OCI-LY7 (cell line): ENCODE data around the gene SEZ6L. TPM values are rescaled to one million over a fixed set of nuclear protein-coding genes. Genes with fewer than 3 reads are reported as not detected.

Experiments used
- BruUV-seq: library from RNA; stranded (reverse); fragments of 400-500 nt; replicated peaks from 2 replicates; lab custom pipeline; 2021; lab: Mats Ljungman, UMichigan
- CTCF ChIA-PET: fragments of 300-600 bp; sonication (Branson Sonifier 250); formaldehyde crosslinking; loops from one replicate; lab custom pipeline; 2022; ENCODE audit warnings: antibody characterized with exemption; ENCODE audit not compliant: unreplicated experiment; lab: Charles Lee
- POLR2A ChIA-PET: fragments of 300-600 bp; sonication (Branson Sonifier 250); formaldehyde crosslinking; loops from one replicate; lab custom pipeline; 2022; ENCODE audit warnings: antibody characterized with exemption; lab: Charles Lee
- DNase-seq: peaks from one replicate; pipeline ENCODE4 v3.0.0-alpha.2; 2015; ENCODE audit warnings: low spot score
- H2AFZ ChIP-seq: fragments of 200-600 bp; sonication (generic), shearing (Covaris generic); 2 replicates; pipeline ENCODE4 v1.6.1; 2014; ENCODE audit warnings: mild to moderate bottlenecking, antibody characterized with exemption, low read length, moderate library complexity
- H3K27ac ChIP-seq: fragments of 200-600 bp; sonication (generic); 2 replicates; pipeline ENCODE4 v1.5.1; 2014; ENCODE audit warnings: mixed run types, low read depth, mild to moderate bottlenecking, moderate library complexity, low read length, inconsistent platforms; ENCODE audit not compliant: poor library complexity, severe bottlenecking
- H3K36me3 ChIP-seq: fragments of 200-600 bp; sonication (generic); 2 replicates; pipeline ENCODE4 v1.6.1; 2014; ENCODE audit warnings: mild to moderate bottlenecking, antibody characterized with exemption, low read length, moderate library complexity, mixed read lengths; ENCODE audit not compliant: insufficient read depth
- H3K4me1 ChIP-seq: fragments of 200-600 bp; sonication (generic); 2 replicates; pipeline ENCODE4 v1.5.1; 2014; ENCODE audit warnings: mild to moderate bottlenecking, low read length; ENCODE audit not compliant: insufficient read depth, poor library complexity, severe bottlenecking
- H3K4me2 ChIP-seq: fragments of 200-600 bp; sonication (generic); 2 replicates; pipeline ENCODE4 v1.6.1; 2014; ENCODE audit warnings: mild to moderate bottlenecking, low read length
- H3K4me3 ChIP-seq: fragments of 200-600 bp; sonication (generic); 2 replicates; pipeline ENCODE4 v1.5.1; 2014; ENCODE audit warnings: mild to moderate bottlenecking, low read depth, low read length; ENCODE audit not compliant: poor library complexity, severe bottlenecking
- H3K79me2 ChIP-seq: fragments of 200-600 bp; sonication (generic); 2 replicates; pipeline ENCODE4 v1.6.1; 2016; ENCODE audit warnings: low read depth, mild to moderate bottlenecking, low read length, moderate library complexity, mixed read lengths; ENCODE audit not compliant: insufficient read depth
- H3K9me2 ChIP-seq: fragments of 200-600 bp; sonication (generic); 2 replicates; pipeline ENCODE4 v1.6.1; 2016; ENCODE audit warnings: mild to moderate bottlenecking, low read length, mixed read lengths; ENCODE audit not compliant: insufficient read depth
- H3K9me3 ChIP-seq: fragments of 200-600 bp; sonication (generic); 2 replicates; pipeline ENCODE4 v1.6.1; 2014; ENCODE audit warnings: mild to moderate bottlenecking, mixed run types, low read length, mixed read lengths
- H4K20me1 ChIP-seq: fragments of 200-600 bp; sonication (generic); 2 replicates; pipeline ENCODE4 v1.6.1; 2014; ENCODE audit warnings: mild to moderate bottlenecking, antibody characterized with exemption, low read length, moderate library complexity, mixed read lengths; ENCODE audit not compliant: insufficient read depth
- CTCF ChIP-seq: fragments of 200-600 bp; sonication (generic); conservative IDR thresholded peaks from 2 replicates; pipeline ENCODE4 v1.5.1; 2014; ENCODE audit warnings: mild to moderate bottlenecking, antibody characterized with exemption, low read length, moderate library complexity, mixed read lengths
- EZH2phosphoT487 ChIP-seq: fragments of 200-600 bp; sonication (generic); IDR thresholded peaks from 2 replicates; pipeline ENCODE4 v1.6.1; 2018; ENCODE audit warnings: low read depth, borderline replicate concordance, mild to moderate bottlenecking, mixed run types, antibody characterized with exemption, low read length, moderate library complexity, mixed read lengths
- intact Hi-C: fragments of 100-400 bp; cut with micrococcal nuclease; formaldehyde crosslinking; loops from one replicate; pipeline ENCODE4 v1.10.0; 2022; ENCODE audit not compliant: unreplicated experiment
- total RNA-seq, 2 experiments: library from RNA; depleted of rRNA in 1 of 2; stranded (reverse); fragments of >200 nt in 1 of 2; shearing (Covaris generic) in 1 of 2; gene quantifications; 2 replicates each; pipeline ENCODE4 v1.2.3, GENCODE V29; 2014 to 2022

The SEZ6L gene
- total RNA-seq, 2 experiments from 2014 or later: not detected

- H3K27ac ChIP-seq: no peak overlapping the region
- H3K4me3 ChIP-seq: no peak overlapping the region
- no peaks in the 10 kb centered on the region for H4K20me1 ChIP-seq
- H3K4me1 ChIP-seq: no peaks in the 10 kb centered on the region
- TF ChIP-seq CTCF: no peak
- TF ChIP-seq EZH2phosphoT487: no peak
- H3K9me3 ChIP-seq: no peaks in the 10 kb centered on the region
- intact Hi-C loops: no loop called here
- H2AFZ ChIP-seq: no peak overlapping the region
- no peak overlapping the region for H3K4me2 ChIP-seq
- H3K36me3 ChIP-seq: no peaks in the 10 kb centered on the region
- ChIA-PET CTCF (no interaction called here), POLR2A (no interaction called here)
- H3K9me2 ChIP-seq: no peaks in the 10 kb centered on the region
- no TSS peak for BruUV-seq
- DNase-seq: no peak
- H3K79me2 ChIP-seq: no peaks in the 10 kb centered on the region
These were observed 141.4 kb downstream of the SEZ6L start for GRCh38 chr22:26310616-26311015.

GRCh38 chr22:26313291-26313690 lies 144.0 kb downstream of the SEZ6L start:
- H4K20me1 ChIP-seq: no peaks in the 10 kb centered on the region
- POLR2A ChIA-PET: no interaction called here
- H3K9me2 ChIP-seq: no peaks in the 10 kb centered on the region
- CTCF ChIA-PET: no interaction called here
- no peak overlapping the region for H3K27ac ChIP-seq
- H3K79me2 ChIP-seq: no peaks in the 10 kb centered on the region
- no peak overlapping the region for H2AFZ ChIP-seq
- no peaks in the 10 kb centered on the region for H3K4me1 ChIP-seq
- no peak overlapping the region for H3K4me3 ChIP-seq
- intact Hi-C loops: no loop called here
- H3K9me3 ChIP-seq: no peaks in the 10 kb centered on the region
- H3K4me2 ChIP-seq: no peak overlapping the region
- no peaks in the 10 kb centered on the region for H3K36me3 ChIP-seq
- BruUV-seq: no TSS peak
- TF ChIP-seq EZH2phosphoT487: no peak
- TF ChIP-seq CTCF: no peak
- no peak for DNase-seq

- TF ChIP-seq EZH2phosphoT487 (no peak), CTCF (no peak)
- BruUV-seq: no TSS peak
- Histone ChIP-seq H3K9me2 (no peaks in the 10 kb centered on the region), H2AFZ (no peak overlapping the region), H3K4me1 (no peaks in the 10 kb centered on the region), H3K4me3 (no peak overlapping the region), H3K79me2 (no peaks in the 10 kb centered on the region), H4K20me1 (no peaks in the 10 kb centered on the region), H3K9me3 (no peaks in the 10 kb centered on the region), H3K4me2 (no peak overlapping the region), H3K27ac (no peak overlapping the region), H3K36me3 (no peaks in the 10 kb centered on the region)
- ChIA-PET POLR2A (no interaction called here), CTCF (no interaction called here)
- intact Hi-C loops: no loop called here
- DNase-seq: no peak
These were observed 144.9 kb downstream of the SEZ6L start for GRCh38 chr22:26314171-26314570.
